GM13976 (cell line): Measurements from ENCODE around the gene RAB9A.

Experiments
- DNase-seq: peaks from one replicate; pipeline ENCODE4 v3.0.0; 2012; ENCODE audit warnings: low spot score
- CTCF ChIP-seq: IDR thresholded peaks from 2 replicates; pipeline ENCODE4 v1.5.1; 2012; ENCODE audit warnings: borderline replicate concordance, mild to moderate bottlenecking; ENCODE audit not compliant: insufficient read depth; ENCODE audit errors: extremely low read depth, missing control alignments, control extremely low read depth
- in situ Hi-C: fragments of 300-500 bp; cut with MboI; formaldehyde crosslinking; loops from one replicate; pipeline ENCODE4 v1.12.0; 2022; ENCODE audit warnings: low sequenced_read_pairs, mixed read lengths, inconsistent platforms; ENCODE audit not compliant: unreplicated experiment

Gene RAB9A

GRCh38 chrX:13741695-13742094 is 52.8 kb downstream of the RAB9A start:
- TF ChIP-seq CTCF, result no peak
- in situ Hi-C loops, result loop anchor here (10.0 kb wide), 1 partner anchor 283 kb away; the partner anchor contains the start of gene GEMIN8
- DNase-seq, result no peak

- in situ Hi-C loops, result loop anchor here (10.0 kb wide), 1 partner anchor 282 kb away; the partner anchor contains the start of gene GEMIN8
- no peak for TF ChIP-seq CTCF
- peak; percentile 61 for DNase-seq
Measured at GRCh38 chrX:13742397-13743176, 53.7 kb downstream of the RAB9A start.

GRCh38 chrX:13747836-13748235 is 58.9 kb downstream of the RAB9A start:
- TF ChIP-seq CTCF, result no peak
- DNase-seq, result no peak
- in situ Hi-C loops, result loop anchor here (5.0 to 10.0 kb wide), 2 partner anchors 91 to 277 kb away; partner anchors contain the start of gene GEMIN8

- in situ Hi-C loops, result loop anchor here (5.0 to 10.0 kb wide), 2 partner anchors 91 to 276 kb away; partner anchors contain the start of gene GEMIN8
- no peak for TF ChIP-seq CTCF
- no peak for DNase-seq
Measured at GRCh38 chrX:13748486-13748885, 59.6 kb downstream of the RAB9A start.

- in situ Hi-C loops, result no loop called here
- peak; percentile 49 for TF ChIP-seq CTCF
- DNase-seq, result peak; percentile 28
Measured at GRCh38 chrX:13750204-13750603, 61.3 kb downstream of the RAB9A start.

- in situ Hi-C loops, result no loop called here
- no peak for DNase-seq
Measured at GRCh38 chrX:13750812-13751211, 61.9 kb downstream of the RAB9A start.

More at GRCh38 chrX:13750812-13751211, 61.9 kb downstream of the RAB9A start:
- no peak for TF ChIP-seq CTCF
